Neural progenitor cell (in vitro differentiated cells): ENCODE measurements around the gene KRT7. TPM values are rescaled to one million over a fixed set of nuclear protein-coding genes. Genes with fewer than 3 reads are reported as not detected.

Experiments
- DNase-seq: peaks from one replicate; pipeline ENCODE4 v3.0.0-alpha.2; 2016; ENCODE audit warnings: low spot score
- H2AFZ ChIP-seq: fragments of 200-600 bp; sonication (generic); replicated peaks from 2 replicates; pipeline ENCODE4 v1.6.1; 2016; ENCODE audit warnings: antibody characterized with exemption
- H3F3A ChIP-seq: fragments of 200-600 bp; sonication (generic); 2 replicates; pipeline ENCODE4 v1.6.1; 2016; ENCODE audit warnings: antibody characterized with exemption, low read depth
- H3K27ac ChIP-seq: fragments of 200-600 bp; sonication (generic); 2 replicates; pipeline ENCODE4 v1.5.1; 2016; ENCODE audit warnings: mild to moderate bottlenecking
- H3K27me3 ChIP-seq: fragments of 200-600 bp; sonication (generic); 2 replicates; pipeline ENCODE4 v1.6.1; 2016; ENCODE audit warnings: mild to moderate bottlenecking, moderate library complexity
- H3K36me3 ChIP-seq: fragments of 200-600 bp; sonication (generic); 2 replicates; pipeline ENCODE4 v1.5.1; 2016
- H3K4me1 ChIP-seq: fragments of 200-600 bp; sonication (generic); 2 replicates; pipeline ENCODE4 v1.6.1; 2016; ENCODE audit warnings: mixed run types
- H3K4me2 ChIP-seq: fragments of 200-600 bp; sonication (generic); 2 replicates; pipeline ENCODE4 v1.6.1; 2016
- H3K4me3 ChIP-seq: fragments of 200-600 bp; sonication (generic); 2 replicates; pipeline ENCODE4 v1.5.1; 2016
- H3K79me2 ChIP-seq: fragments of 200-600 bp; sonication (generic); 2 replicates; pipeline ENCODE4 v1.6.1; 2016; ENCODE audit warnings: low read depth
- H3K9ac ChIP-seq: fragments of 200-600 bp; sonication (generic); 2 replicates; pipeline ENCODE4 v1.6.1; 2016
- H3K9me3 ChIP-seq: fragments of 200-600 bp; sonication (generic); 2 replicates; pipeline ENCODE4 v1.5.1; 2016; ENCODE audit warnings: low read depth
- H4K20me1 ChIP-seq: fragments of 200-600 bp; sonication (generic); 2 replicates; pipeline ENCODE4 v1.6.1; 2016; ENCODE audit warnings: low read depth
- H3K27ac Mint-ChIP-seq: 3 replicates; pipeline ENCODE4 v1.8.0; 2021; ENCODE audit warnings: mixed read lengths
- H3K27me3 Mint-ChIP-seq: 2 replicates; pipeline ENCODE4 v1.8.0; 2022; ENCODE audit warnings: low read depth, mild to moderate bottlenecking, inconsistent platforms, moderate library complexity, mixed read lengths; ENCODE audit not compliant: insufficient read depth
- H3K36me3 Mint-ChIP-seq: 3 replicates; pipeline ENCODE4 v1.8.0; 2021; ENCODE audit warnings: mixed read lengths
- H3K4me1 Mint-ChIP-seq: 3 replicates; pipeline ENCODE4 v1.8.0; 2021; ENCODE audit warnings: mixed read lengths
- H3K4me3 Mint-ChIP-seq: 3 replicates; pipeline ENCODE4 v1.8.0; 2021; ENCODE audit warnings: mild to moderate bottlenecking, moderate library complexity, mixed read lengths
- H3K9me3 Mint-ChIP-seq: 3 replicates; pipeline ENCODE4 v1.8.0; 2020; ENCODE audit warnings: mixed read lengths
- EZH2 ChIP-seq: fragments of 200-600 bp; sonication (generic); IDR thresholded peaks from 2 replicates; pipeline ENCODE4 v1.6.1; 2017; ENCODE audit warnings: antibody characterized with exemption, mild to moderate bottlenecking, moderate library complexity
- EZH2phosphoT487 ChIP-seq: fragments of 200-600 bp; sonication (generic); IDR thresholded peaks from 2 replicates; pipeline ENCODE4 v1.6.1; 2017; ENCODE audit warnings: antibody characterized with exemption
- total RNA-seq: library from RNA; depleted of rRNA; stranded (reverse); fragments of >200 nt; gene quantifications from 2 replicates; pipeline ENCODE4 v1.2.3, GENCODE V29; 2015; ENCODE audit warnings: low replicate concordance
- TF ChIP-seq, protein P1 (sequence below): fragments of 200-600 bp; sonication (generic); IDR thresholded peaks from 2 replicates; pipeline ENCODE4 v1.5.1; 2017; ENCODE audit warnings: antibody characterized with exemption, mild to moderate bottlenecking

Gene KRT7
- total RNA-seq, 1 donor from 2014 or later = not detected

DNA sequence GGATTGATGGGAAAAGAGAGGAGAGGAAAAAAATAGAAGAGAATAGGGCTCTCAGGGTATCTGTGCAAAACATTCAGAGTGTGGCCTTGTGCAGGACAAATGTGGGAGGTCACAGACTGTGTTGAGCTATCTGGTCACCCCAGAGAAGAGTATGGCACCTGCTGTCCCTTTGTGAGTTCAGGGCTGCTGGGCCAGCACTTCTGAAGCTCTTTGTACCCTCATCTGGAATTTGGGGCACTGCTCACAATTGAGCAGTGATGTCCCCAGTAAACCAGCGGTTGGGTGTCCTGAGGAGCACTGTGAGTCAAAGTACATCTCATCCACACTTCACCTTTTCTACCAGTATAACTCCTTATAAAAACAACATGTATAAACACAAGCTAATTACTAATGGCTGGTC is 60.9 kb downstream of the KRT7 start:
- Histone ChIP-seq H3K4me1 (no peaks in the 10 kb centered on the region), H3K79me2 (no peaks in the 10 kb centered on the region), H2AFZ (no peak overlapping the region), H3K4me3 (no peak overlapping the region), H3F3A (no peaks in the 10 kb centered on the region), H3K27me3 (peaks cover 48% of the 10 kb centered on the region), H3K4me2 (no peak overlapping the region), H3K9me3 (no peaks in the 10 kb centered on the region), H3K36me3 (no peaks in the 10 kb centered on the region), H4K20me1 (no peaks in the 10 kb centered on the region), H3K27ac (no peak overlapping the region), H3K9ac (no peak overlapping the region)
- H3K27me3 Mint-ChIP-seq = peaks cover 12% of the 10 kb centered on the region
- no peak overlapping the region for H3K4me3 Mint-ChIP-seq
- no peaks in the 10 kb centered on the region for H3K9me3 Mint-ChIP-seq
- TF ChIP-seq, protein P1, sequence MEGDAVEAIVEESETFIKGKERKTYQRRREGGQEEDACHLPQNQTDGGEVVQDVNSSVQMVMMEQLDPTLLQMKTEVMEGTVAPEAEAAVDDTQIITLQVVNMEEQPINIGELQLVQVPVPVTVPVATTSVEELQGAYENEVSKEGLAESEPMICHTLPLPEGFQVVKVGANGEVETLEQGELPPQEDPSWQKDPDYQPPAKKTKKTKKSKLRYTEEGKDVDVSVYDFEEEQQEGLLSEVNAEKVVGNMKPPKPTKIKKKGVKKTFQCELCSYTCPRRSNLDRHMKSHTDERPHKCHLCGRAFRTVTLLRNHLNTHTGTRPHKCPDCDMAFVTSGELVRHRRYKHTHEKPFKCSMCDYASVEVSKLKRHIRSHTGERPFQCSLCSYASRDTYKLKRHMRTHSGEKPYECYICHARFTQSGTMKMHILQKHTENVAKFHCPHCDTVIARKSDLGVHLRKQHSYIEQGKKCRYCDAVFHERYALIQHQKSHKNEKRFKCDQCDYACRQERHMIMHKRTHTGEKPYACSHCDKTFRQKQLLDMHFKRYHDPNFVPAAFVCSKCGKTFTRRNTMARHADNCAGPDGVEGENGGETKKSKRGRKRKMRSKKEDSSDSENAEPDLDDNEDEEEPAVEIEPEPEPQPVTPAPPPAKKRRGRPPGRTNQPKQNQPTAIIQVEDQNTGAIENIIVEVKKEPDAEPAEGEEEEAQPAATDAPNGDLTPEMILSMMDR = no peak
- no peak for DNase-seq
- no peaks in the 10 kb centered on the region for H3K36me3 Mint-ChIP-seq
- no peaks in the 10 kb centered on the region for H3K4me1 Mint-ChIP-seq
- no peak overlapping the region for H3K27ac Mint-ChIP-seq

DNA sequence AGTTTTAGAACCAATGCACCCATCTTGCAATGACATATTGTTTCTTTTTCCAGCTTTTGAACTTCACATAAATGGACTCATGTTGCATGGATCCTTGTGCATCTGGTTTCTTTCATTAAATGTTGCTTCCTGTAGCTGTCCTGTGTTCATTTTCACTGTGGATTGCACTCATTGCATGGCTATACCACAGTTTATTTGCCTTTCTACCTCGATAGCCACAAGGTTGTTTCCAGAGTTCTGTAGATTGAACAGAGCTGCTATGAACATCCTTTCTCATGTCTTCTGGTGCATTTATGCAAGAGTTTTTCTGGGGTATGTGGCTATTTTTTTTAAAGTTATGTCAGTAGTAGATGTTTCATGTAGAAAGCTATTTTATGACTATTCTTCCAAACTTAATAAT is 61.8 kb downstream of the KRT7 start:
- Mint-ChIP-seq H3K36me3 (no peaks in the 10 kb centered on the region), H3K27ac (no peak overlapping the region), H3K27me3 (peaks cover 12% of the 10 kb centered on the region), H3K4me3 (no peak overlapping the region), H3K9me3 (no peaks in the 10 kb centered on the region), H3K4me1 (no peaks in the 10 kb centered on the region)
- Histone ChIP-seq H3K4me2 (no peak overlapping the region), H3K9ac (no peak overlapping the region), H3K27ac (no peak overlapping the region), H2AFZ (no peak overlapping the region), H3K4me3 (no peak overlapping the region), H3K4me1 (no peaks in the 10 kb centered on the region), H3K36me3 (no peaks in the 10 kb centered on the region), H3K9me3 (no peaks in the 10 kb centered on the region), H3K79me2 (no peaks in the 10 kb centered on the region), H3F3A (no peaks in the 10 kb centered on the region), H4K20me1 (no peaks in the 10 kb centered on the region), H3K27me3 (peaks cover 57% of the 10 kb centered on the region)
- TF ChIP-seq EZH2phosphoT487 = no peak
- TF ChIP-seq EZH2 = no peak
- TF ChIP-seq, protein P1 = no peak
- no peak for DNase-seq

DNA sequence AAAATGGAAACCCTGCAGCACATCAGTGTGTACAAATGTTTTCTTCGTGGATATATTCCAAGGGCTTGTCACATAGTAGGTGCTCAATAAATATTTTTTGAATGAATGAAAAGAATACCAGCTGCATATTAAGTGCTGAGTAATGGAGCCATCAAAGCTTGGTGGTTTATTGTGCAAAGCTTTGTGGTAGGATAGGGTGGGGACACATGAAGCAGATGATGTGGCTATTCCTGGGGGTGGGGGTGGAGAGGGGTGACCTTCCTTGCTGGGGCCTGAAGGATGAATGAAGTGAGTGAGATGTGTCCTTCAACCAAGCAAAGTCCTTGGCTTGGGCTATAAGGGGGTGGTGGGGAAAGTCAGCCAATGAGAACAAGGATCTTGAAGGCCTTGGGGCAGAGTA is 62.6 kb downstream of the KRT7 start:
- Histone ChIP-seq H4K20me1 (no peaks in the 10 kb centered on the region), H3K27ac (no peak overlapping the region), H3K4me3 (no peak overlapping the region), H3K9me3 (no peaks in the 10 kb centered on the region), H3K27me3 (peaks cover 59% of the 10 kb centered on the region), H3K4me1 (no peaks in the 10 kb centered on the region), H3K4me2 (no peak overlapping the region), H3K36me3 (no peaks in the 10 kb centered on the region), H2AFZ (no peak overlapping the region), H3K79me2 (no peaks in the 10 kb centered on the region), H3K9ac (no peak overlapping the region), H3F3A (no peaks in the 10 kb centered on the region)
- Mint-ChIP-seq H3K27ac (no peak overlapping the region), H3K4me1 (no peaks in the 10 kb centered on the region), H3K9me3 (no peaks in the 10 kb centered on the region), H3K27me3 (peaks cover 12% of the 10 kb centered on the region), H3K4me3 (no peak overlapping the region), H3K36me3 (no peaks in the 10 kb centered on the region)
- DNase-seq = no peak
- TF ChIP-seq, protein P1 = no peak
- no peak for TF ChIP-seq EZH2phosphoT487
- no peak for TF ChIP-seq EZH2
